Astrocyte (in vitro differentiated cells and primary cell): ENCODE results near the gene MPND. TPM values are rescaled to one million over a fixed set of nuclear protein-coding genes. Genes with fewer than 3 reads are reported as not detected.

Experiments used
- DNase-seq: peaks from one replicate; pipeline ENCODE4 v3.0.0-alpha.2; 2010; ENCODE audit warnings: low read depth
- FAIRE-seq: peaks from 2 replicates; lab custom pipeline; 2011; peaks lifted over from hg19 to GRCh38; lab: Jason Lieb, UNC
- H2AFZ ChIP-seq: 2 replicates; pipeline ENCODE4 v1.6.0; 2012; ENCODE audit warnings: low read depth, low read length, inconsistent platforms
- H3K27ac ChIP-seq: 2 replicates; pipeline ENCODE4 v1.5.1; 2011; ENCODE audit warnings: low read depth, low read length, inconsistent platforms
- H3K27me3 ChIP-seq: 2 replicates; pipeline ENCODE4 v1.6.0; 2011; ENCODE audit warnings: low read length, inconsistent platforms; ENCODE audit not compliant: insufficient read depth
- H3K36me3 ChIP-seq: 2 replicates; pipeline ENCODE4 v1.5.1; 2011; ENCODE audit warnings: low read length, inconsistent platforms; ENCODE audit not compliant: insufficient read depth
- H3K4me1 ChIP-seq: 2 replicates; pipeline ENCODE4 v1.5.1; 2011; ENCODE audit warnings: low read length, inconsistent platforms; ENCODE audit not compliant: insufficient read depth
- H3K4me2 ChIP-seq: 2 replicates; pipeline ENCODE4 v1.6.0; 2012; ENCODE audit warnings: low read length, inconsistent platforms
- H3K4me3 ChIP-seq: 2 replicates; pipeline ENCODE4 v1.5.1; 2011; ENCODE audit warnings: low read depth, mild to moderate bottlenecking, low read length, inconsistent platforms; ENCODE audit not compliant: insufficient read depth
- H3K79me2 ChIP-seq: 2 replicates; pipeline ENCODE4 v1.6.0; 2012; ENCODE audit warnings: mild to moderate bottlenecking, low read length, inconsistent platforms; ENCODE audit not compliant: insufficient read depth
- H3K9ac ChIP-seq: 2 replicates; pipeline ENCODE4 v1.6.0; 2012; ENCODE audit warnings: mild to moderate bottlenecking, low read length, inconsistent platforms
- H3K9me3 ChIP-seq: 2 replicates; pipeline ENCODE4 v1.5.1; 2012; ENCODE audit warnings: low read depth, mild to moderate bottlenecking, low read length, inconsistent platforms; ENCODE audit not compliant: insufficient read depth
- H4K20me1 ChIP-seq: 2 replicates; pipeline ENCODE4 v1.6.0; 2012; ENCODE audit warnings: low read length, inconsistent platforms; ENCODE audit not compliant: insufficient read depth
- H3K27ac Mint-ChIP-seq: one replicate; pipeline ENCODE4 v1.8.0; 2021; ENCODE audit warnings: mild to moderate bottlenecking, mixed read lengths; ENCODE audit not compliant: unreplicated experiment
- H3K27me3 Mint-ChIP-seq: one replicate; pipeline ENCODE4 v1.8.0; 2021; ENCODE audit warnings: low read depth, mixed read lengths; ENCODE audit not compliant: unreplicated experiment
- H3K36me3 Mint-ChIP-seq: one replicate; pipeline ENCODE4 v1.8.0; 2021; ENCODE audit warnings: low read depth, mixed read lengths; ENCODE audit not compliant: unreplicated experiment
- H3K4me1 Mint-ChIP-seq: one replicate; pipeline ENCODE4 v1.8.0; 2021; ENCODE audit warnings: low read depth, mixed read lengths; ENCODE audit not compliant: unreplicated experiment
- H3K4me3 Mint-ChIP-seq: one replicate; pipeline ENCODE4 v1.8.0; 2021; ENCODE audit warnings: mild to moderate bottlenecking, moderate library complexity, mixed read lengths; ENCODE audit not compliant: unreplicated experiment
- H3K9me3 Mint-ChIP-seq: one replicate; pipeline ENCODE4 v1.8.0; 2021; ENCODE audit warnings: mild to moderate bottlenecking, mixed read lengths; ENCODE audit not compliant: unreplicated experiment
- EZH2 ChIP-seq: IDR thresholded peaks from 2 replicates; pipeline ENCODE4 v1.6.1; 2012; ENCODE audit warnings: mild to moderate bottlenecking, low read length, inconsistent platforms; ENCODE audit not compliant: insufficient read depth
- total RNA-seq: library from RNA; stranded (reverse); gene quantifications from 2 replicates; pipeline ENCODE4 v1.2.1, GENCODE V29; 2021
- TF ChIP-seq, protein P1 (sequence below): IDR thresholded peaks from 2 replicates; pipeline ENCODE4 v1.5.1; 2011; ENCODE audit warnings: low read depth, mild to moderate bottlenecking, inconsistent platforms, low read length, moderate library complexity; ENCODE audit not compliant: insufficient read depth

MPND gene
- total RNA-seq, 1 donor from 2014 or later: 14.7 TPM

DNA sequence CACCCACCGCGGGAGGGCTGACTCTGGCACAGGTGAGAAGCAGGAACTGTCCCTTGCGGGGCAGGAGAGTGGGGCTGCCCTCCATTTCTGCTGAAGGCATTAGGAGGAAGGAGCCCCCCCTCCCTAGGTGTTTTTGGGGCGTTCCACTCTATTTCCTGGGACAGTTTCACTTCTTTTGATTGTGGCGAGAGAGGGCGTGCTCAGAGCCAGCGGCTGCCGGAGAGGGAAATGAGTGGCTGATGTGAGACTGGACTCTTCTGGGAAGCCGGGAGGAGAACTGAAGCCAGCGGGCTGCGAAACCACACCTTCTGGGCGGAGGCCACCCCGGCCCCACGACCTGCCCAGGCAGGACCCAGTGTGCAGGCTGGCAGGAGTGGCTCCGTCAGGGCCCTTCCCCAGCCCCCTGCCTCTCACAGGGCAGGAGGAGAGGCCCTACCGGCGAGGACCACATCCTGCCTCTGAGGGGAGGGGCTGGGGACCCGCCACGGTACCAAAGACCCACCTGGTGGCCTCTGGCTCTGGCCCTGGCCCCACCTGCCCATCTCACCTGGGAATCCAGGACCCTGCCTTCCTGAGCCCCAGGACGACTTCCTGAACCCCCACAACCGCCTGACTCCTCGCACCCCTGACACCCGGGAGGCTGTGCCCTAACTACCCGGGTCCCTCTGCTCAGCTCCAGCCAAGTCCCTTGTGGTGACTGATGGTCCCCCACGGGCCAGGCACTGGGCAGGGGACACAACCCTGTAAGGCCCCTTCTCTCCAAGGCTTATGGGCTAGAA is 25.9 kb downstream of the MPND start:
- peak overlapping the region; percentile 38 for H3K27ac ChIP-seq
- H3K79me2 ChIP-seq: peaks cover 82% of the 10 kb centered on the region
- H3K9me3 ChIP-seq: no peaks in the 10 kb centered on the region
- H3K4me1 Mint-ChIP-seq: peaks cover 20% of the 10 kb centered on the region
- TF ChIP-seq, protein P1, sequence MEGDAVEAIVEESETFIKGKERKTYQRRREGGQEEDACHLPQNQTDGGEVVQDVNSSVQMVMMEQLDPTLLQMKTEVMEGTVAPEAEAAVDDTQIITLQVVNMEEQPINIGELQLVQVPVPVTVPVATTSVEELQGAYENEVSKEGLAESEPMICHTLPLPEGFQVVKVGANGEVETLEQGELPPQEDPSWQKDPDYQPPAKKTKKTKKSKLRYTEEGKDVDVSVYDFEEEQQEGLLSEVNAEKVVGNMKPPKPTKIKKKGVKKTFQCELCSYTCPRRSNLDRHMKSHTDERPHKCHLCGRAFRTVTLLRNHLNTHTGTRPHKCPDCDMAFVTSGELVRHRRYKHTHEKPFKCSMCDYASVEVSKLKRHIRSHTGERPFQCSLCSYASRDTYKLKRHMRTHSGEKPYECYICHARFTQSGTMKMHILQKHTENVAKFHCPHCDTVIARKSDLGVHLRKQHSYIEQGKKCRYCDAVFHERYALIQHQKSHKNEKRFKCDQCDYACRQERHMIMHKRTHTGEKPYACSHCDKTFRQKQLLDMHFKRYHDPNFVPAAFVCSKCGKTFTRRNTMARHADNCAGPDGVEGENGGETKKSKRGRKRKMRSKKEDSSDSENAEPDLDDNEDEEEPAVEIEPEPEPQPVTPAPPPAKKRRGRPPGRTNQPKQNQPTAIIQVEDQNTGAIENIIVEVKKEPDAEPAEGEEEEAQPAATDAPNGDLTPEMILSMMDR: no peak
- no peak for TF ChIP-seq EZH2
- DNase-seq (no peak), FAIRE-seq (no peak)
- no peaks in the 10 kb centered on the region for H3K27me3 ChIP-seq
- H3K4me2 ChIP-seq: peak overlapping the region; percentile 63
- H3K36me3 ChIP-seq: peaks cover 3% of the 10 kb centered on the region
- no peak overlapping the region for H2AFZ ChIP-seq
- H3K4me3 Mint-ChIP-seq: peak overlapping the region; percentile 27
- H3K4me3 ChIP-seq: no peak overlapping the region
- H3K9me3 Mint-ChIP-seq: no peaks in the 10 kb centered on the region
- H3K27me3 Mint-ChIP-seq: no peaks in the 10 kb centered on the region
- peaks cover 34% of the 10 kb centered on the region for H3K4me1 ChIP-seq
- H3K27ac Mint-ChIP-seq: peak overlapping the region; percentile 41
- peak overlapping the region; percentile 50 for H3K9ac ChIP-seq
- H3K36me3 Mint-ChIP-seq: peaks cover 8% of the 10 kb centered on the region
- H4K20me1 ChIP-seq: peaks cover 83% of the 10 kb centered on the region

DNA sequence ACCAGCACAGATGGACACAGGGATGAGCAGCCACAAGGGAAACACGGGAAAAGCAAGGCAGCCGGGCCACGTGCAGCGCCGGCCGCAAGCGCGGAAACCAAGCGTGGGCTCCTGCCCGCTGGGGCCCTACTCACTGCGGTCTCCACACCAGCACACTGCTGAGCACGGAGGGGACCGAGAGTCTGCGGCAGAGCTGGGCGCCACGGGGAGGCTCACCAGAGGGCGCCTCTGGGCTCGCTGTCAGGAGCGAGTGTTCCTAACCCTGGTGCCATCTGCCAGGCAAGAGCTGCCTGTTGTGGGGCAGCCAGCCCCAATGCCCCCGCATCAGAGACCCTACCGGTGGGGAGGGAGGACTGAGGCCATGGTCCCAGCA is 26.5 kb downstream of the MPND start:
- Histone ChIP-seq H4K20me1 (peaks cover 86% of the 10 kb centered on the region), H3K9ac (peak overlapping the region; percentile 50), H2AFZ (no peak overlapping the region), H3K27ac (no peak overlapping the region), H3K4me1 (peaks cover 39% of the 10 kb centered on the region), H3K79me2 (peaks cover 88% of the 10 kb centered on the region), H3K9me3 (no peaks in the 10 kb centered on the region), H3K4me2 (peak overlapping the region; percentile 63), H3K36me3 (peaks cover 3% of the 10 kb centered on the region), H3K27me3 (no peaks in the 10 kb centered on the region), H3K4me3 (no peak overlapping the region)
- Mint-ChIP-seq H3K36me3 (peaks cover 8% of the 10 kb centered on the region), H3K27me3 (no peaks in the 10 kb centered on the region), H3K9me3 (no peaks in the 10 kb centered on the region), H3K4me1 (peaks cover 21% of the 10 kb centered on the region), H3K4me3 (no peak overlapping the region), H3K27ac (no peak overlapping the region)
- no peak for DNase-seq
- TF ChIP-seq EZH2: no peak
- TF ChIP-seq, protein P1: peak; percentile 11
- FAIRE-seq: no peak
